HUES64 (cell line): ENCODE measurements around the gene CILP.
"Not testable (repeated sequence)": the region's sequence is repeated elsewhere in the genome, so short reads cannot be mapped to it uniquely, and the experiment has no call there.

Source experiments
- H3K27ac ChIP-seq: 2 replicates; pipeline ENCODE4 v1.7.0; 2013; ENCODE audit warnings: low read depth, low read length, inconsistent platforms
- H3K27me3 ChIP-seq: 2 replicates; pipeline ENCODE4 v1.6.1; 2013; ENCODE audit warnings: mild to moderate bottlenecking, low read length; ENCODE audit not compliant: insufficient read depth
- H3K36me3 ChIP-seq: 2 replicates; pipeline ENCODE4 v1.6.1; 2013; ENCODE audit warnings: mild to moderate bottlenecking, low read length; ENCODE audit not compliant: insufficient read depth
- H3K4me1 ChIP-seq: 2 replicates; pipeline ENCODE4 v1.6.1; 2013; ENCODE audit warnings: mild to moderate bottlenecking, low read length, moderate library complexity; ENCODE audit not compliant: insufficient read depth
- H3K4me3 ChIP-seq: 2 replicates; pipeline ENCODE4 v1.5.1; 2013; ENCODE audit warnings: mild to moderate bottlenecking, low read length, moderate library complexity
- H3K9ac ChIP-seq: 2 replicates; pipeline ENCODE4 v1.6.1; 2013; ENCODE audit warnings: mild to moderate bottlenecking, low read depth, low read length
- H3K9me3 ChIP-seq: 2 replicates; pipeline ENCODE4 v1.6.1; 2013; ENCODE audit warnings: low read depth, low read length; ENCODE audit not compliant: insufficient read depth
- WGBS: fragments of 150-250, 120-280 bp; methylation state at CpG from one replicate; pipeline ENCODE4 v1.1.7; 2013; ENCODE audit warnings: missing lambda C conversion rate; 5-methylcytosine and 5-hydroxymethylcytosine counted together

Gene CILP

DNA sequence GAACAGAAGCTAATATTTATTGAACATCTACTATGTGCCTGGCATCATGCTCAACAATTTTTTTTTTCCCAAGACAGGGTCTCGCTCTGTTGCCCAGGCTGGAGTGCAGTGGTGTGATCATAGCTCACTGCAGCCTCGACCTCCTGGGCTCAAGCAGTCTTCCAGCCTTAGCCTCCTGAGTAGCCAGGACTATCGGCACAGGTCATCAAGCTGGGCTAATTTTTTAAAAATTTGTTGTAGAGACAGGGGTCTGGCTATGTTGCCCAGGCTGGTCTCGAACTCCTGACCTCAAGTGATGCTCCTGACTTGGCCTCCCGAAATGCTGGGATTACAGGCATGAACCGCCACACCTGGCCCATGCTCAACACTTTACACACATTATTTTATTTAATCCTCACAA is 35.7 kb upstream of the CILP start:
- Histone ChIP-seq H3K9ac (no peak overlapping the region), H3K9me3 (no peaks in the 10 kb centered on the region), H3K4me3 (no peak overlapping the region), H3K4me1 (peaks cover 9% of the 10 kb centered on the region; the same call in 1 of the 2 replicates), H3K27ac (no peak overlapping the region), H3K36me3 (no peaks in the 10 kb centered on the region), H3K27me3 (no peaks in the 10 kb centered on the region)
- WGBS = 94% methylated on average over 6 of the region's 6 CpGs

DNA sequence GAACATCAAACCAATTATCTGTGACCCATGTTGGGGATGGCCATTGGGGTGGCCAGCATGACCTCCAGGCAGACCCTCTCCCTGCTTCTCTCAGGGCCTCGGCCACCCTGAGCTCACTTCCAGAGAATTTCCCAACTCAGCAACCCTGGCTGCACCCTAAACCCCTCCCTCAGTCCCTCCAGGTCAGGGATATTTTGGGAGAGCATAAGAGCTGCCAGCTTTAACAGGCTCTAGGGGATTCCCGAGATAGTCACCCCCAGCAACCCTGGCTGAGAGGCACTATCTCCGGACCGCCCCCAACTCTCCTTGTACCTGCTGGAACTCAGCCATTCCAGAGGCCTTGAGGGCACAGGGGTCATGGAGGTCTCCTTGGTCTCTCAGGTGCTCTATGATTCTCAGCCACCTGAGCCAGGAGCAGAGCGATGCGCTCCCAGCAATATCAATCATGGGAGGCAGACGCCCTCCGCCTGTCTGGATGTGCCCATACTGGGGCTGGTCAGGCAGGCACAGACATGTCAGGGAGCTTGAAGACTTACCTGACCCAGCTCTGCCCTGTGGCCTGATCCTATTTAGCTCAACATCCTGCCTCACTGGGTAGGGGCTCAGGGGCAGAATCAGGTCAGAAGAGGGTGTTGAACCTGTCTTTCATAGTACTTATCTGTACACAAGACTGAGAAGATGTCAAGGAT is 34.9 kb upstream of the CILP start:
- Histone ChIP-seq H3K4me1 (peaks cover 9% of the 10 kb centered on the region; the same call in 1 of the 2 replicates), H3K4me3 (no peak overlapping the region), H3K36me3 (no peaks in the 10 kb centered on the region), H3K9ac (no peak overlapping the region), H3K27ac (no peak overlapping the region), H3K9me3 (no peaks in the 10 kb centered on the region), H3K27me3 (no peaks in the 10 kb centered on the region)
- 91% methylated on average over 8 of the region's 8 CpGs for WGBS

DNA sequence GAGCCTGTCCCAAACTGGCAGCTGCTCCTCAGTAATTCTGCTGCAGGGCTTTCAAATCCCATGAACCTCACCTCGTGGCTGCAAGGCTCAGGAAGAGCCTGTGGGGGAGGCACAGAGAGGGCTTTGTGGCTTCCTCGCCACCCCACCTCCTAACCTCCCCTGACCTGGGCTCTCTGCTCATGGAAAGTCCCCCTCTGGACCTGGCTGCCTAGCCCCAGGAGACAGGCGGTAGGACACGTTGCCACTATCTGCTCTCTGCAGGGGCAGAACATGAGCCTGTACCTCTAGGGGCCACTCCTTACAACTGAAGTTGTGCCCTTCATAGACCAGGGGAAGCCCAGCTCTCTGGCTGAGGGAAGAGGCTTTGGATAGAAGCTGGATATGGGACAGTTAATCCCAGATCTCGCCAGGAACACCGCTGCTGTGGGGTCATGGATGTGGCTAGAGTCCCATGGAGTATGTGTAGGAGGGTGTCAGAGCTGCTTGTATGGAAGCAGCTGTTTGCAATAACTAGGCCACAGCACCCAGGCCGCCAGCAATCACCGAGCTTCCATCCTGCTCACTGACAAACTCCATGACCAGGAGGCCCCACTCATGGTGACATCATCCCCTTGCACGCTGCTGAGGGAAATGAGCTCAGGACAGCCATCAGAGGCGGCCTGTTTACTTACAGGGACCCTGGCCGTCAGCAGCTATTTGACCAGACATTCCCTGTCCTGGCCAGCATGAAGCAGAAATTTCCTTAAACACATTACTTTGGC is 34.0 kb upstream of the CILP start:
- Histone ChIP-seq H3K27me3 (no peaks in the 10 kb centered on the region), H3K4me3 (no peak overlapping the region), H3K9me3 (no peaks in the 10 kb centered on the region), H3K27ac (no peak overlapping the region), H3K4me1 (peaks cover 9% of the 10 kb centered on the region; the same call in 1 of the 2 replicates), H3K36me3 (no peaks in the 10 kb centered on the region), H3K9ac (no peak overlapping the region)
- WGBS = 92% methylated on average over 11 of the region's 11 CpGs

DNA sequence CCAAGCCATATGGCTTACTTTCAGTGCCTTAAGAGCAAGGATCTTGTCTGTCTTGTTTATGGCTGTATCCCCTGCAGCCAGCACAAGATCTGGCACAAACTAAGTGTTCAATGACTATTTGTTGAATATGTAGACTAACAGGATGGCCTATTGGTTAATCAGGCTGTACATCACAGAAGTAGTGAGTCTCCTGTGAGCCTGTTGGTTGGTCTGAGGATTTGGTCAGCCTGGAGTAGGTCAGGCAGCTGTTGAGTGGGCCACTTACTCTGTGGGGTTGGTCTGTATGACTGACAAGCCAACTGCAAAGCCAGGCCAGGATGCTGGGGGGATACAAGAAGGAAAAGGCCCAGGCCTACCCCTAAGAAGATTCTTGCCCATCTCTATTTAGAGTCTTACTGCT is 33.4 kb upstream of the CILP start:
- Histone ChIP-seq H3K27ac (no peak overlapping the region), H3K4me3 (no peak overlapping the region), H3K4me1 (peaks cover 9% of the 10 kb centered on the region; the same call in 1 of the 2 replicates)

DNA sequence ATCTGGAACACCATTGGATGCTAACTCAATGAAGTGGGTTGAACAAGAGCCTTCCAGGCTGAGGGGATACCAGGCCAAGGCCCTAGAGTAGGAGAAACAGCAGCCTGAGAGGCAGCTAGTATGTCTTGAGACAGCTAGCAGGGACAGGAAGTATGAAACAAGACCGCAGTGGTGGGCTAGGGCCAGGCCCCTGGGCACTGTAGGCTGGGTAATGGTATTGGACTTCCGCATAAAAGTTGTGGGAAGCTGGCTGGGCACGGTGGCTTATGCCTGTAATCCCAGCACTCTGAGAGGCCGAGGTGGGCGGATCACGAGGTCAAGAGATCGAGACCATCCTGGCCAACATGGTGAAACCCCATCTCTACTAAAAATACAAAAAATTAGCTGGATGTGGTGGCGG is 25.2 kb upstream of the CILP start:
- not testable (repeated sequence) for H3K9ac ChIP-seq, H3K4me3 ChIP-seq, H3K4me1 ChIP-seq, H3K36me3 ChIP-seq, H3K27me3 ChIP-seq, H3K9me3 ChIP-seq, H3K27ac ChIP-seq
- WGBS = 98% methylated on average over 8 of the region's 8 CpGs

More for the DNA sequence above, 33.4 kb upstream of the CILP start:
- no peak overlapping the region for H3K9ac ChIP-seq
- H3K9me3 ChIP-seq = no peaks in the 10 kb centered on the region
- no peaks in the 10 kb centered on the region for H3K36me3 ChIP-seq
- H3K27me3 ChIP-seq = no peaks in the 10 kb centered on the region

DNA sequence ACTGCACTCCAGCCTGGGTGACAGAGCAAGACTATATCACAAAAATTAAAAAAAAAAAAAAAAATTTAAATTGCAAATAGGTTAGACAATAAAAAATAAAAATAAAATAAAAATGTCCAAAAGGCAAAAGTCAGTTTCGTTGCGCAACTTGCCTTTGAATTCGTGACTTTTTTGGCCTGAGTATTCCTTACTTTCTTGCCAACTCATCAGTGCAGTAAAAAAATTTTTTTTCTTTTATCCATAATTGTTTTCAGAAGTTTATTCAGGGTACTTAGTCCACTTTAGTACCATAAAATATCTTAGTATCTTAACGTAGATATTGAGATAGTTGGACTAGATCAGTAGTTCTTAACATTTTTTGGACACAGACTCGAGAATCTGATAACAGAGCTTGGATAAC is 22.4 kb upstream of the CILP start:
- WGBS = 98% methylated on average over 4 of the region's 5 CpGs
- no peak overlapping the region for H3K27ac ChIP-seq
- H3K4me1 ChIP-seq = no peaks in the 10 kb centered on the region

DNA sequence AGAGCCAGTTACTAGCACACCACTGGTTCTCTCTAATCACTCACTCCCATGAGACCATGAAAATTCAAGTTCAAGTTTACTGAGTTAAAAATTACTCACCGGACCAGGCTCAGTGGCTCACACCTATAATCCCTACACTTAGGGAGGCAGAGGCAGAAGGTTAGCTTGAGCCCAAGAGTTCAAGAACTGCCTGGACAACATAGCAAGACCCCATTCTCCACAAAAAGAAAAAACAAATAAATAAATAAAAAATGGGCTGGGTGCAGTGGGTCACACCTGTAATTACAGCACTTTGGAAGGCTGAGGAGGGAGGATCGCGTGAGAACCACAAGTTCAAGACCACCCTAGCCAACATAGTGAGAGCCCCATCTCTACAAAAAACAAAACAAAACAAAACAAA is 21.2 kb upstream of the CILP start:
- Histone ChIP-seq H3K36me3 (no peaks in the 10 kb centered on the region), H3K4me1 (0 out of 2 replicates have a peak, but pooled peaks cover 5% of the 10 kb centered on the region), H3K9me3 (no peaks in the 10 kb centered on the region), H3K27ac (no peak overlapping the region), H3K4me3 (no peak overlapping the region), H3K27me3 (no peaks in the 10 kb centered on the region), H3K9ac (no peak overlapping the region)
- 98% methylated on average over 3 of the region's 3 CpGs for WGBS

More for the DNA sequence above, 22.4 kb upstream of the CILP start:
- Histone ChIP-seq H3K4me3 (no peak overlapping the region), H3K9me3 (no peaks in the 10 kb centered on the region), H3K9ac (no peak overlapping the region), H3K36me3 (no peaks in the 10 kb centered on the region), H3K27me3 (no peaks in the 10 kb centered on the region)

DNA sequence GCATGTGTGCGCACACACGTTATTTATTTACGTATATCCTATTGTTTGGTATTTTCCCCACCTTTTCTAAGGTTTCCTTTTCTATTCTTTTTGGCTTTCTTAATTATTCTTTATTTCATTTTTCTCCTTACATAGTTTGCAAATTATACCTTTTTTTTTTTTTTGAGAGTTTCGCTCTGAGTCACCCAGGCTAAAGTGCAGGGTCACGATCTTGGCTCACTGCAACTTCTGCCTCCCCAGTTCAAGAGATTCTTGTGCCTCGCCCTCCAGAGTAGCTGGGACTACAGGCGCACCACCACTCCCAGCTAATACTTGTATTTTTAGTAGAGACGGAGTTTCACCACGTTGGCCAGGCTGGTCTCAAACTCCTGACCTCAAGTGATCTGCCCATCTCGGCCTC is 20.0 kb upstream of the CILP start:
- Histone ChIP-seq H3K4me3 (no peak overlapping the region), H3K4me1 (peaks cover 6% of the 10 kb centered on the region), H3K36me3 (no peaks in the 10 kb centered on the region), H3K9ac (no peak overlapping the region), H3K27ac (no peak overlapping the region), H3K9me3 (no peaks in the 10 kb centered on the region), H3K27me3 (no peaks in the 10 kb centered on the region)
- WGBS = 97% methylated on average over 10 of the region's 10 CpGs

DNA sequence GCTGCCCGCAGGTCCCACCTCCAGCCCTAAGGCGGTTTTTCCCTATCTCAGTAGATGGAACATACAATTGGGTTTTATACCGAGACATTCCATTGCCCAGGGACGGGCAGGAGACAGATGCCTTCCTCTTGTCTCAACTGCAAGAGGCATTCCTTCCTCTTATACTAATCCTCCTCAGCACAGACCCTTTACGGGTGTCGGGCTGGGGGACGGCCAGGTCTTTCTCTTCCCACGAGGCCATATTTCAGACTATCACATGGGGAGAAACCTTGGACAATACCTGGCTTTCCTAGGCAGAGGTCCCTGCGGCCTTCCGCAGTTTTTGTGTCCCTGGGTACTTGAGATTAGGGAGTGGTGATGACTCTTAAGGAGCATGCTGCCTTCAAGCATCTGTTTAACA is 15.6 kb upstream of the CILP start:
- H3K9ac ChIP-seq, H3K27me3 ChIP-seq, H3K4me1 ChIP-seq, H3K9me3 ChIP-seq, H3K36me3 ChIP-seq, H3K4me3 ChIP-seq, H3K27ac ChIP-seq: not testable (repeated sequence)
- WGBS = 25% methylated on average over 4 of the region's 10 CpGs

DNA sequence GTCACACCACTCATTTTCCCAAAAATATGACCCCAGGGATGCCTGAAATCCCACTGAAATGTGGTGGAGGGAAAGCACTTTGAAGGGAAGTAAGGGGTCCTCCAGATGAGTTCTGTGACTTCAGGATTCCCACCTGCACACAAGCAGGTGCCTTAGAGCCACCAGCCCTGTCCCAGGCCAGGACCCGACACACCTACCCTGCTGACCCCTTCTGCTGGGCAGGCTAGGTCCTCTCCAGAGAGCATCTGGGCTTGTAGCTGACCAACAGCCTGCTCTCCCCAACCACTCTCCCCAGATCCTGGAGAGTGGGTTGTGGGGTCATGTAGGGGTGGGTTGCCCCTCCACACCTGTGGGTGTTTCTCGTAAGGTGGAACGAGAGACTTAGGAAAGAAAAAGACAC is 14.9 kb upstream of the CILP start:
- 86% methylated on average over 1 of the region's 3 CpGs for WGBS
- H3K9me3 ChIP-seq = no peaks in the 10 kb centered on the region
- peak overlapping the region; percentile 81; the same call in 1 of the 2 replicates for H3K27ac ChIP-seq
- no peaks in the 10 kb centered on the region for H3K36me3 ChIP-seq
- peaks cover 10% of the 10 kb centered on the region for H3K4me1 ChIP-seq
- H3K9ac ChIP-seq = no peak overlapping the region
- H3K27me3 ChIP-seq = no peaks in the 10 kb centered on the region
- no peak overlapping the region for H3K4me3 ChIP-seq

DNA sequence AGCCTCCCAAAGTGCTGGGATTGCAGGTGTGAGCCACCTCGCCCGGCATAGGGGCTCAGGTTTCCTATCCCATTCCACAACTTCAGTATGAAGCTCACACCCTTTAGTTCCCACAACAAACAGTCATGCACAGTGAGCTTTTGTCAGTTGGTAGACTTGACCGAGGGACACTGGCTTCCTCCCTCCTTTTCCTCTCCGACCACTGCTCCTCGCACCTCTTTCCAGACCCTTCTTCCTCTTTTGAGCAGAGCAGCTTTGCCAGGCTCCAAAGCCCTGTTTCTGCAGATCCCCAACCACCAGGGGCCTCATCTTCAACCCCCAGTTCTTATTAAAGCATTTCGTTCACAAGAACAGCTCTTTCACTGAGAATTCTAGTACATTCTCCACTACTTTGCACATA is 12.7 kb upstream of the CILP start:
- WGBS = 92% methylated on average over 6 of the region's 6 CpGs
- H3K27me3 ChIP-seq = no peaks in the 10 kb centered on the region

More for the DNA sequence above, 12.7 kb upstream of the CILP start:
- Histone ChIP-seq H3K9ac (no peak overlapping the region), H3K4me1 (peaks cover 10% of the 10 kb centered on the region), H3K4me3 (no peak overlapping the region), H3K27ac (no peak overlapping the region), H3K9me3 (no peaks in the 10 kb centered on the region), H3K36me3 (no peaks in the 10 kb centered on the region)
